ENCODE results near the gene NEIL3.

The NEIL3 gene

GRCh38 chr4:177401658-177402273 lies 92.1 kb downstream of the NEIL3 start:
- no peaks in the 10 kb centered on the region for H3K36me3 ChIP-seq (ENCODE audit: control insufficient read depth in 1 of 2, insufficient read depth in 2 of 2, low read length in 2 of 2)
- no peak overlapping the region for H4K91ac ChIP-seq (ENCODE audit: low read depth, low read length)
- H3K27me3 ChIP-seq (ENCODE audit: insufficient read depth, low read length): no peaks in the 10 kb centered on the region
- H2BK120ac ChIP-seq (ENCODE audit: insufficient read depth, low read length, poor library complexity): no peak overlapping the region
- H4K12ac ChIP-seq (ENCODE audit: low read depth, low read length): no peak overlapping the region
- no peak overlapping the region for H3K18ac ChIP-seq (ENCODE audit: low read length)
- H3K23ac ChIP-seq (ENCODE audit: low read length): no peak overlapping the region
- H3K9me3 ChIP-seq (ENCODE audit: insufficient read depth, low read depth, low read length): no peaks in the 10 kb centered on the region
- no peak overlapping the region for H3K14ac ChIP-seq (ENCODE audit: low read length)
- no peak overlapping the region for H4K8ac ChIP-seq (ENCODE audit: low read depth, low read length)
- H2AK5ac ChIP-seq (ENCODE audit: low read length): no peak overlapping the region
- WGBS (ENCODE audit: extremely low coverage, insufficient coverage, insufficient read length): no CpG with 5 or more reads among the region's 5 CpGs
- H2BK5ac ChIP-seq (ENCODE audit: low read depth, low read length, poor library complexity): no peak overlapping the region
- H3K9ac ChIP-seq (ENCODE audit: low read length): no peak overlapping the region
- no peak overlapping the region for H3K27ac ChIP-seq (ENCODE audit: low read depth, low read length)
- H2AFZ ChIP-seq (ENCODE audit: insufficient read depth, low read length, poor library complexity): no peak overlapping the region
- no peak overlapping the region for H3K4me2 ChIP-seq (ENCODE audit: low read length)
- no peak overlapping the region for H3K4me3 ChIP-seq (ENCODE audit: low read depth, low read length)
- H3K79me2 ChIP-seq (ENCODE audit: control insufficient read depth, insufficient read depth, low read length, poor library complexity): no peaks in the 10 kb centered on the region
- no peak overlapping the region for H3K4ac ChIP-seq (ENCODE audit: low read depth, low read length)
- no peak for DNase-seq
- peaks cover 0 to 2% of the 10 kb centered on the region in 2 experiments for H3K4me1 ChIP-seq (ENCODE audit: control insufficient read depth in 1 of 2, insufficient read depth in 2 of 2, low read length in 2 of 2)
- H2BK12ac ChIP-seq (ENCODE audit: low read length): no peak overlapping the region
- H3K79me1 ChIP-seq (ENCODE audit: low read length): no peaks in the 10 kb centered on the region

- H2AFZ ChIP-seq (ENCODE audit: insufficient read depth, low read length, poor library complexity): no peak overlapping the region
- no peak overlapping the region for H4K91ac ChIP-seq (ENCODE audit: low read depth, low read length)
- no peak overlapping the region for H4K8ac ChIP-seq (ENCODE audit: low read depth, low read length)
- H2BK12ac ChIP-seq (ENCODE audit: low read length): no peak overlapping the region
- peaks cover 0 to 2% of the 10 kb centered on the region in 2 experiments for H3K4me1 ChIP-seq (ENCODE audit: control insufficient read depth in 1 of 2, insufficient read depth in 2 of 2, low read length in 2 of 2)
- H3K9me3 ChIP-seq (ENCODE audit: insufficient read depth, low read depth, low read length): no peaks in the 10 kb centered on the region
- H3K27ac ChIP-seq (ENCODE audit: low read depth, low read length): no peak overlapping the region
- no peak overlapping the region for H3K18ac ChIP-seq (ENCODE audit: low read length)
- WGBS (ENCODE audit: extremely low coverage, insufficient coverage, insufficient read length): no CpG with 5 or more reads among the region's 6 CpGs
- H2AK5ac ChIP-seq (ENCODE audit: low read length): no peak overlapping the region
- H3K36me3 ChIP-seq (ENCODE audit: control insufficient read depth in 1 of 2, insufficient read depth in 2 of 2, low read length in 2 of 2): no peaks in the 10 kb centered on the region
- no peaks in the 10 kb centered on the region for H3K79me1 ChIP-seq (ENCODE audit: low read length)
- no peak overlapping the region for H3K4me3 ChIP-seq (ENCODE audit: low read depth, low read length)
- DNase-seq: no peak
- H4K12ac ChIP-seq (ENCODE audit: low read depth, low read length): no peak overlapping the region
- no peaks in the 10 kb centered on the region for H3K27me3 ChIP-seq (ENCODE audit: insufficient read depth, low read length)
- H3K4me2 ChIP-seq (ENCODE audit: low read length): no peak overlapping the region
- H2BK5ac ChIP-seq (ENCODE audit: low read depth, low read length, poor library complexity): no peak overlapping the region
- no peak overlapping the region for H3K14ac ChIP-seq (ENCODE audit: low read length)
- no peak overlapping the region for H3K23ac ChIP-seq (ENCODE audit: low read length)
- no peak overlapping the region for H3K4ac ChIP-seq (ENCODE audit: low read depth, low read length)
- no peak overlapping the region for H2BK120ac ChIP-seq (ENCODE audit: insufficient read depth, low read length, poor library complexity)
- no peak overlapping the region for H3K9ac ChIP-seq (ENCODE audit: low read length)
- H3K79me2 ChIP-seq (ENCODE audit: control insufficient read depth, insufficient read depth, low read length, poor library complexity): no peaks in the 10 kb centered on the region
Observed at GRCh38 chr4:177403746-177404145, 94.1 kb downstream of the NEIL3 start.

GRCh38 chr4:177404342-177404741 lies 94.7 kb downstream of the NEIL3 start:
- Histone ChIP-seq H3K23ac (ENCODE audit: low read length) (no peak overlapping the region), H3K9me3 (ENCODE audit: insufficient read depth, low read depth, low read length) (no peaks in the 10 kb centered on the region), H3K27ac (ENCODE audit: low read depth, low read length) (no peak overlapping the region), H3K79me2 (ENCODE audit: control insufficient read depth, insufficient read depth, low read length, poor library complexity) (no peaks in the 10 kb centered on the region), H3K18ac (ENCODE audit: low read length) (no peak overlapping the region), H3K79me1 (ENCODE audit: low read length) (no peaks in the 10 kb centered on the region), H3K14ac (ENCODE audit: low read length) (no peak overlapping the region), H3K4ac (ENCODE audit: low read depth, low read length) (no peak overlapping the region), H2AFZ (ENCODE audit: insufficient read depth, low read length, poor library complexity) (no peak overlapping the region), H2AK5ac (ENCODE audit: low read length) (no peak overlapping the region), H3K36me3 (ENCODE audit: control insufficient read depth in 1 of 2, insufficient read depth in 2 of 2, low read length in 2 of 2) (no peaks in the 10 kb centered on the region), H2BK120ac (ENCODE audit: insufficient read depth, low read length, poor library complexity) (no peak overlapping the region), H3K4me2 (ENCODE audit: low read length) (no peak overlapping the region), H3K9ac (ENCODE audit: low read length) (no peak overlapping the region), H4K12ac (ENCODE audit: low read depth, low read length) (no peak overlapping the region), H2BK5ac (ENCODE audit: low read depth, low read length, poor library complexity) (no peak overlapping the region), H3K4me3 (ENCODE audit: low read depth, low read length) (no peak overlapping the region), H3K27me3 (ENCODE audit: insufficient read depth, low read length) (no peaks in the 10 kb centered on the region), H4K8ac (ENCODE audit: low read depth, low read length) (no peak overlapping the region), H2BK12ac (ENCODE audit: low read length) (no peak overlapping the region), H4K91ac (ENCODE audit: low read depth, low read length) (no peak overlapping the region), H3K4me1 (ENCODE audit: control insufficient read depth in 1 of 2, insufficient read depth in 2 of 2, low read length in 2 of 2) (peaks cover 0 to 2% of the 10 kb centered on the region in 2 experiments)
- no peak for DNase-seq
- WGBS (ENCODE audit: extremely low coverage, insufficient coverage, insufficient read length): no CpG with 5 or more reads among the region's 3 CpGs

- no peak overlapping the region for H3K27ac ChIP-seq (ENCODE audit: low read depth, low read length)
- no peak overlapping the region for H3K4ac ChIP-seq (ENCODE audit: low read depth, low read length)
- no peaks in the 10 kb centered on the region for H3K27me3 ChIP-seq (ENCODE audit: insufficient read depth, low read length)
- H3K4me3 ChIP-seq (ENCODE audit: low read depth, low read length): no peak overlapping the region
- no peak overlapping the region for H2BK5ac ChIP-seq (ENCODE audit: low read depth, low read length, poor library complexity)
- no peak overlapping the region for H2BK120ac ChIP-seq (ENCODE audit: insufficient read depth, low read length, poor library complexity)
- DNase-seq: no peak
- no peak overlapping the region for H2AK5ac ChIP-seq (ENCODE audit: low read length)
- no peaks in the 10 kb centered on the region for H3K79me1 ChIP-seq (ENCODE audit: low read length)
- H3K14ac ChIP-seq (ENCODE audit: low read length): no peak overlapping the region
- H3K9me3 ChIP-seq (ENCODE audit: insufficient read depth, low read depth, low read length): no peaks in the 10 kb centered on the region
- H4K12ac ChIP-seq (ENCODE audit: low read depth, low read length): no peak overlapping the region
- no peak overlapping the region for H2BK12ac ChIP-seq (ENCODE audit: low read length)
- no peak overlapping the region for H2AFZ ChIP-seq (ENCODE audit: insufficient read depth, low read length, poor library complexity)
- H4K8ac ChIP-seq (ENCODE audit: low read depth, low read length): no peak overlapping the region
- peaks cover 0 to 2% of the 10 kb centered on the region in 2 experiments for H3K4me1 ChIP-seq (ENCODE audit: control insufficient read depth in 1 of 2, insufficient read depth in 2 of 2, low read length in 2 of 2)
- no peak overlapping the region for H3K4me2 ChIP-seq (ENCODE audit: low read length)
- H4K91ac ChIP-seq (ENCODE audit: low read depth, low read length): no peak overlapping the region
- H3K36me3 ChIP-seq (ENCODE audit: control insufficient read depth in 1 of 2, insufficient read depth in 2 of 2, low read length in 2 of 2): no peaks in the 10 kb centered on the region
- WGBS (ENCODE audit: extremely low coverage, insufficient coverage, insufficient read length): no CpG with 5 or more reads among the region's 4 CpGs
- H3K9ac ChIP-seq (ENCODE audit: low read length): no peak overlapping the region
- H3K79me2 ChIP-seq (ENCODE audit: control insufficient read depth, insufficient read depth, low read length, poor library complexity): no peaks in the 10 kb centered on the region
- no peak overlapping the region for H3K23ac ChIP-seq (ENCODE audit: low read length)
- no peak overlapping the region for H3K18ac ChIP-seq (ENCODE audit: low read length)
Observed at GRCh38 chr4:177404986-177405385, 95.3 kb downstream of the NEIL3 start.

Measured in trophoblast cell (in vitro differentiated cells and primary cell).